ENCODE results near the gene NRP1.

NRP1 gene

DNA sequence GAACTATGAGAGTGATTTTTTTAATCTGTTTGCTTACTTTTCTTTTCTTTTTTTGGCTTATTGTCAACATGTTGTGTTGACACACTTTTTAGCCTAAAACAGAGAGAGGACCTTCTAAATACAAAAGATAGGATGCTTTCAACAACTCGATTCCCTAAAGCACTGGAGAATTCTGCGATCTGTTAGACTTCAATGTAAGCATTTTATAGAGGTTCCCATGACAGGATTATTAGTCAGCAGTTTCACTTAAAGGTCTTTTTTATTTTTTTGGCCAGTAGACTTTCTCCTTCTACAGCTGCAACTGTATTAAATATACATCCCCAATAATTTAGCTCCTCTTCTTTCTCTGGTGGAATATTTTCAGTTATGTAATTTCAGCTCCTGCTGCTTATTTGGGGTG lies 12.7 kb upstream of the NRP1 start:
- peak; percentile 77 for DNase-seq

DNA sequence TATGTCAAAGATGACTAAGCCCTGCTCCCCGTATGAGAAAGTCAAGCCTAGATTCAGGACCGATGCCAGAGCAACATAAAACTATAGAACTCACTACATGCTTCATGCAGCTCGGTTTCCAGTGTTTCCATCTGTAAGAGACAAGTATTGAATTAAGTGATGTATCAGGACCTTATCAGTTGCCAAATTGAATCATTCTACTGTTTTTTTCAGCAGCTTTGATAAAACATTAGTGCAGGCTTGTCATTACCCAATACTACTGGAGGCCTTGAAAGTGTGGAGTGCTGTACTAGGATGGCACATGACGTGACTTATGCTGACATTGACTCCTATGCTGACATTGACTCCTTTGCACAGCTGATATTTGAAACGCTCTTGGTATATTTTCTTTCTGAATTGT lies 10.8 kb upstream of the NRP1 start:
- DNase-seq, result no peak

DNA sequence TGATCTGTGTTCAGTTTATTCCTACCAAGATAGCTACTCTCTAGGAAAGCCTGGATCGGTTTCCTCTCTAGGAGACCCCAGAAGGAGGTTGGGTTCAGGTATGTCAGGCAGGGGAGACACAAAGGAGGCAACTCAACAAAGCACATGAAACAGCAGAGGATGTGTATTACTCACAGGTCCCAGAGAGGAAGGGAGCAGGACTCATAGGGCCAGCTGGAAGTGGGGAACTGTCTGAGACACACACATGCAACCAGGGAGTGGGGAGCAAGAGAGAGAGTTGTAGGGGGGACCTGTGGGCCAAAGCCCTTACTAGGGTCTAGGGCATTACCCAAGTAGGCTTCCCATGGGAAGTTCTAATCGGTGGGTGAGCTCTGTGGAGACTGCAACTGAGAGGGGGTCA lies 10.2 kb upstream of the NRP1 start:
- DNase-seq, result no peak

DNA sequence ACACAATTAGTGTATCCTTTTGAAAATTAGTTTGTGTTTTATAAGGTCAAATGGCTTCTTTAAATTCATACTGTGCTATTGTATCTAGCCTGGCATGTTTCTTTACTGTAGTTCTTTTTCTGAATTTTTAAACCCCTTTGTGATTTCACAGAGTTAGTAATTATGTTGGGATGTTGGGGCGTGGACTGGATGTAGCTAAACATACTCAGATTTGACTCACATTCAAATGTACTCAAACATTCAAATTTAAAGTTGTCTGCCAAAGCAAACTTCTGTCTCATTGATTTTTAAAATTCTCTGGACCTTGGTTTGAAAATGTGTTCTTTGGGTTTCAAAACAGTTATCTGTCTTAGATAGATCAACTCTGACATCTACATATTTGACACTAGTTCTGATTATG lies 7.2 kb upstream of the NRP1 start:
- peak; percentile 65 for DNase-seq

DNA sequence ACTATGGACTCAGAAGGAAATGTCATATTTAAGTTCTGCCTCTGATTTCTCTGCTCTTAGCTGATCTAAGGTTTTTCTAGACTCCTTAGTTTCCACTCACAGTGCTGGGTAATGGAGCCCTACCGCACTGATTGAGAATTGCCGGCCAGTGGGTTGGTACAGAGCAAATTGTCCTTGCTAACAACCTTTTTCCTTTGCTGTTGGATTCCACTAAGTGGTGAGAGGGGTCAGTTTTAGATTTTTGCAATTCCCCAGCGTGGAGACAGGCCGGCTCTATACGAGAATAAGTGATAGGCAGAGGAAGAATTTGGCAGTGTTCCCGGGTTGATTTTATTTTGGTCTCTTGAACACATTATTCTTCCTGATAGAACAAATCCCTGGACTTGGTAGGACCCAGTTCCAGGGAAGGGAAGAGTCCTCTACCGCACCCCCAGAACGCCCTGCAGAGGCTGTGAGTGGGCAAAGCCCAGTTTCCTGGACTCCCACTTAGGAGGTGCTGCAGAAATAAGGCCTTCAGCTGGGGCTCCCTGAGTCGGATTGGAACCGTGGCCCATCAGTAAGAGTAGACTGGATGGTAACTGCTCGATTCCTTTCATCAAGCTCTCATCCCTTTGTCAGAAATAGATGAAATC lies 3.0 kb upstream of the NRP1 start:
- peak; percentile 61 for DNase-seq

DNA sequence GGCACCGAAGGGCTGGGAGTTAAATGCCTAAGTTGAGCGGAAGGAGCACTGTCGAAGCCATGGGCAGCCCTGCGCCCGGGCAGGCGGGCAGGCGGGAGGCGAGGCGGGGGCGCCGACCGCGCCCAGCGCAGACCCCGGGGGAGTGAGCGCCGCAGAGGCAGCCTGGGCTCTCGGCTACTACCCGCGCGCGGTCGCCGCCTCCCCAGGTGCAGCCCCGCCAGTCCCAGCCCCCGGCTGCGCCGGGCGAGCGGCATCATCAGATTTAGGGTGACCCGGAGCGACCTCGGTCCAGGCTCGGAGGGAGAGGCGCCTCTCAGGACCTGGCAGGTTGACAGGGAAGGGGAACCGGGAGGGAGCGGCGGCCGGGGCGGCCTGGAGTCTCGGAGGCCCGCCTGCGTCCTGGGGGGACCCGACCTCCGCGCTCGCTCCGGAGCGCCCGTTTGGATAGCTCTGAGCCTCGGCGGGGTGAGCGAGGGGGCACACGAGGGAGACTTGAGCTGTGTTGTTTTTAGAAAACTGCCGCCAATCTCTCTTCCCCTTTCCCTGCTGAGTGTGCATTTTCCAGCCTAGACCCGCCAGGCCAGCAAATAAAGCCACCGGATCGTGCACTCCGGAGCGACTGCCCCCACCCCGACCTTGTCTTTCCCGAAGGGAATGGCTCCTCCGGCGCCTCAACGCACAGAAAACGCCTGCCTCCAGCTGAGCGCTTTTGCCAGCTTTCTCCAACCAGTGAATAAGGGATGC lies 2.3 kb upstream of the NRP1 start:
- peak; percentile 45 for DNase-seq

DNA sequence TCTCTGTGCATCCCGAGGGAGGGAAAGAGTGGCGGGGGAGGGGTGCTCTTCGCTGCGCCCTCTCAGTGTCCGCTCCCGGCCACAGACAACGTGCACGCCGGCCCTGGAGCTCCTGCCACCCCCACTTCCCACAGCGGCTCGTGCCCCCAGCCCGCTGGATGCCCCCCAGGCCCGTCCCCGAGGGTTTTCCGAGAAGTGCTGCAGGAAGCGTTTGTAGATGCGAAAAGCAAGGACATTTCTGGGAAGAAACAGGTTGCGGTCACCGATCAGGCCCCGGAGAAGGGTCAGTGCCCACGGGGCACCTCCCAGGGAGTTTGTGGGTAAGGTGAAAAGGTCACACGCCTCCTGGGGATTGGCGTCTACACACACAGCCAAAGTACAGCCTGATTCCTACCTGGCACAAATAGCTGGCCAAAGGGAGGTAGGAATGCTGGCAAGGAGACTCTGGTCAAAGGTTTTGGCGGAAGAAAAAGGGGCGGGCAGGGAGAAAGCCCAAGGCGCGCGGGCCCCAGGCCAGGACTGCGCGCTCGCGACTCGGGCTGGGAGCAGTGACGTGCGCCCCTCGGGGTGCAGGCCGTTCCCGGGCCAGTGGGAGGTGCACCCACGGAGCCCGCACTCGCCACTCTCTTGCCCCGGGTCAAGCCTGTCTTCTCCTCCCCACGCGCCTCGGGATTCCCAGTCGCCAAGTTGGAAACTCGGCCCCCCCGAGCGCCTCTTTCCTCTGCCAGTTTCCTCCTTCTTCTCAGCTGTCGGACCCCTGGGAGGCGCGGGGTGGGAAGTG lies 1.5 kb upstream of the NRP1 start:
- peak; percentile 81 for DNase-seq

DNA sequence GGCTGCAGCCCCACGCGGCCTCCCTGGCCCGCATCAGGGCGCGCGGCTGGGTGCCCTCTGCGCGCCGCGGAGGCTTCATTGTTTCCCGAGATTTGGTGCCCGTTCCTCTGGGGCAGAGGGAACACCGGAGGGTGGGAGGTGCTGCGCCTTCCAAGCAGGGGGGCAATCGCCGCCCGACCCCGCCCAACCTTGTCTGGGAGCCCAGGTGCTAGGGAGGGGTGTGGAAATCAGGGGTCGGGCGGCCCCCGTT lies 1.0 kb upstream of the NRP1 start:
- DNase-seq, result peak; percentile 38

DNA sequence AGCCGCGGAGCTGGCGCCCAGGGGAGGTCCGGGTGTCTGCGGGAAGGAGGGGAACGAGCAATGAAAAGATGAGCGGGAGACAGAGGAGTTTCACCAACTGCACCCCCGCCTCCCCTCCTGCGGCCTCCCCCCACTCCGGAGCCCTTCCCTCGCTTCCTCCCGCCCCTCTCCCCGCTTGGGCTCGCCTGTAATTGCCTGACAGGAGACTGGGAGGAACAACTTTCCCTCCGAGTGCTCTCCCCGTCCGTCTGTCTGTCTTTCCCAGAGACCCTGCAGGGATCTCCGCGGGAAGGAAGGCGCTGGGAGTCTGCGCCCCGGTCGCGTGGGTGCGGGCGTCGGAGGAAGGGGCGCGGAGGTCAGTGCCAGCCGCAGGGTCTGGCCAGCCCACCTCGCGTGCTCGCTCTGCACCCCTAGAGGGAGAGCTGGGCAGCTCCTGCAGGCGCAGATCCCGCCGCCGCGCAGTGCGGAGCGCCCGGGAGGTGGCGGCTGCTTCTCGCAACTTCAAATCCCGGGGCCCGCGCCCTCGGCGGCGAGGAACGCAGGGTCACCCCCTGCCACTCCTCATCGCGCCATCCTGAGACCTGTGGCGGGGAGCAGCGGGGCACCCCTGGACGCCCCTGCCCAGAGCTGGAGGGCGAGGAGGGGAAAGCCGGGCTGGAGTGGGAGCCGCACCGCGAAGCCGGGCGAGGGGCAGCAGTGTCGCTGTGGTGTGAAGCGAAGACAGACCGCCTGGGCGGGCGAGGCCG lies 511 bp upstream of the NRP1 start:
- DNase-seq, result peak; percentile 89

DNA sequence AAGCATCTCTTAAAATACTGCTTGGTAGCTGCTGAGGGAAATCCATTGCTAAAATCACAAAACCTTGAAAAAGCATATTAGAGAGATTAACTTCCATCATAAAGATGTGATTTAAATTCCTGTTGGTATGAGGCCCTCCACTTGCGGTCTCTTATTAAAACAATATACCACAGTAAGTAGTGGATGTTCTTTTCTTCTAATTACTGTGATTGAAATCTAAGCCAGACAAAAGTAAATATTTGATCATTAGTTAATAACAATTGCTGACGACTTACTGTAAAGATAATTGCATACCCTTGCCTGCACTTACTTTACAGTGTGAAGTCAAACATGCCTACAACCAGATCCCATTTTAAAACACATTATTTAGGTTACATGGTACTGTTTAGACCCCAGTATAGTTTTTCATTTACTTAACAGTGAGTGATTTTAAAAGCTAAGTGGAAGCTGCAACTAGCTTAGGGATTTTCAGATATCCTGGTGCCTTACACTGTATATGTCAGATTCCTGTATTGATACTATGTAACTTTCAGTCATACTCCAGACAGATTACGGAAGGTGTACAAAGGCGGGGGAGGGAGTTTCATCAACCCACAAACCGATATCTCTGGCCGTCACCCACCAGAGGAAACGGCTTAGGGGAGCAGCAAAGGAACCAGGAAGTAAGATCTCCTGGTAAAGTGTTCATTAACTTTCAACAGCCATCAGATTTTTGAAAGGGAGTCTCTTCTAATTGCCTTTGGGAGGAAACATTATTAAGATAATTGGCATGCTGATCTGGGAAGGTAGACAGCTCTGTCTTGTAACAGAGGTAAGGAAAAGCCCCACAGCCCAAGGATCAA lies 986 bp downstream of the NRP1 start:
- DNase-seq, result peak; percentile 41

DNA sequence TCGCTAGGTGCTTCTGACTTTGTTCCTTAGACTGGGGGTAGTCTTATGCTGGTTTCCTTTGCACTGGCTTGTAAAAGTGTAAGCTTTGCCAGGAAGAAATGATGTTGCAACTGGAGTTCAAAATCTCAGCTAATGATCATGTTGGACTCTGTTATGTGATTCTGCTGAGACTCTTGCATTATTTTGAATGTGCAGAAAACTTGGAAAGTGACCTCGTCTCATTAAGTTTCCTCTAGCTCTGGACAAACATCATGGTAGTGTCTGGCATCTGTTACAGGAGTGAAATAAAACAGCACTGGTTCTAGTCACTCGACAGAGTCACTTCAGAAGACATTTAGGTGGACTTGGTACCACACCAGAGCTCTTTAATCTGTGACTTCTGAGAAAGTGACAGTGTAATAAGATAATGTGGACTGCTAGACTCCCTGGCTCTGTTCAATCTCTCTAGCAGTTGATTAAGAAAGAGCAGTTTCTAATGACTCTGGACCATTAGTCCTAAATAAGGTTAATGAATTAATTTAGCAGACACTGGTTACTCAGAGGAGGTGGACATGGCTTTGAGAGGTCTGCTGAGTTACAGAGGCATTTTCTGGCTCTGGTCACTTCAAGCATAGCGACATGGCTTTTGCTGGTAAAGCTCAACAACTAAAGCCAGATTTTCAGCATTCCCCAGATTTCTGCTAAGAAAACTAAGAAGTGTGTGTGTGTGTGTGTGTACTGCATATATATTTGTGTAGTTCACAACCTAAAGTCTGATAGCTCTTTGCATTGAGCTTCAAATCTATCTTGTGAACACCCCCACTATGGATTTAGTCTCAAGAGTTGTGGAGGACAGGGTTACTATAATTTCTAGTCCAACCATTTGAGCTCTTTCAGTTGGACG lies 2.0 kb downstream of the NRP1 start:
- DNase-seq, result no peak

DNA sequence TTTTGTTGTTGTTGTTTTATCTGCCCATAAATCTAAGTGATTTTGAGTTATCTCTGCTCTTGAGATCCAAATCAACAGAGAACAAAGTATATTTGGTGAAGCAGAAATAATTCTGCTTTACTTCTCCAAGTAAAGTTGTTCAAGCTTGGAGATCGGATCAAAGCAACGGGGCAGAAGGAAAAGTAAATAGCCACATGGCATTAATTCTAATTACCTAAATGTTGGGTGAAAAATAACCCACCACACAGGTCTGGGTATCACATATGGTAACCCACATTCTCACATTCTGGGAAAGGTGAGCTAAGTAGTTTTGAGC lies 3.1 kb downstream of the NRP1 start:
- no peak for DNase-seq

DNA sequence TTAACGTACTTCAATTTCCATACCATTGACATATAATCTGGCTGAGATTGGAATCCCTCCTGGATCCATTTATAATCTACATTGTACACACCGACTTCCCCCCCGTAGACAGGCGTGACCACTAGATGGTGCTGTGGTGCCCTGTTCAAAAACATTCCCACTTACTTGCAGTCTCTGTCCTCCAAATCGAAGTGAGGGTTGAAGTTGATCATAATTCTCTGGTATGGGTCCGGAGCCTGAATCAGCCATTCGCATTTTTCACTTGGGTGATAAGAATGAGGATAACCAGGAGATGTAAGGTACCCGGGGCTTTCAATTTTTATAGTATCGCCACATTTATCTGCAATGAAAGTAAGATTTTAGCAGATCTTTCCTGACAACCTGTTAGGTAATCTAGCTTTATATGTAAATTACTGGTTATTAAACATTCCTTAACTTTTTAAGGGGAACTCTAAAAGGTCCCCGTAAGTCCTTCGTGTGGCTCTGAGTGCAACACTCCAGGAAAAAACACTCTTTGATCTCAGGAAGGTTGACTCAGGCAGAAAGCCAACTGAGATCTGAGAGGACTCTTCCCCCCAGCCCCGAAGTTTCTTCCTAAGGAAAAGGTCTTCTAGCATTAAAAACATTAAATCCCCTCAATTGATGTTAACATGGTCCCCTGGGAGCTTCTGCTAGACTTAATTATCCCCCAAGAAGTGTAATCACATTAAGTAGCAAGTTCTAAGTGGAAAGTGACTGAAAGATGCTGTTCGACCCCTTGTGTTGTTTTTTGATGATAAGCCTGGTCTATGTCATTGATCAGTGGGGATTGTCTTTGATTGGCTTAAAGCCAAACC lies 3.7 kb downstream of the NRP1 start:
- peak; percentile 77 for DNase-seq

DNA sequence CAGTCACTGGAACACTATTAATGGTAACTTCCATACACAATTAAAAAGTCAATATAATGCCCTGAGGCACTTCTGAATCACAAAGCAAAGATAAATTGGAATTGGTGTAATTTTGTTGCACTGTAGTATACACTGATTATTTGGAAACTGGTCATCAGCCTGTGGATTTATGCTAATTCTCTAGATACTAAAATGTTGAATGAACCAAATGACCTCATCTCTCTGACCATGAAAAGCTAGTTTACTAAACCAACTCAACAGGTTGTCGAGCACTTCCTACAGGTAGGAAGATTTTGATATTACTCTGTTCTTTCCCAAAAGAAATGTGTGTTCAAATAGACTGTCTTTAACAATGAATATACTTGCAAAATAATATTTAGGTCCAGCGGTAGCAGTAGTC lies 5.3 kb downstream of the NRP1 start:
- no peak for DNase-seq

DNA sequence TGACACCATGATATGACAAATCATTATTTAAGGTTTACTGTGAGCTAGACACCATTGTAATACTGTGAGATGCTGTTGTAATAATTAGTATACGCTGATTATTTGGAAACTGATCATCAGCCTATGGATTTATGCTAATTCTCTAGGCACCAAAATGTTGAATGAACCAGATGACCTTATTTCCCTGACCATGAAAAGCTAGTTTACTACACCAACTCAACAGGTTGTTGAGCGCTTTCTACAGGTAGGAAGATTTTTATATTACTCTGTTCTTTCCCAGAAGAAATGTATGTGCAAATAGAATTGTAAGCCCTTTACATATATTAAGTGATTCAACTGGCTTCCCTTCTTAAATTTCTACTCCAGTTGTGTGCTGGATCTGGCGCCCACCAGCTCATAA lies 6.2 kb downstream of the NRP1 start:
- no peak for DNase-seq

DNA sequence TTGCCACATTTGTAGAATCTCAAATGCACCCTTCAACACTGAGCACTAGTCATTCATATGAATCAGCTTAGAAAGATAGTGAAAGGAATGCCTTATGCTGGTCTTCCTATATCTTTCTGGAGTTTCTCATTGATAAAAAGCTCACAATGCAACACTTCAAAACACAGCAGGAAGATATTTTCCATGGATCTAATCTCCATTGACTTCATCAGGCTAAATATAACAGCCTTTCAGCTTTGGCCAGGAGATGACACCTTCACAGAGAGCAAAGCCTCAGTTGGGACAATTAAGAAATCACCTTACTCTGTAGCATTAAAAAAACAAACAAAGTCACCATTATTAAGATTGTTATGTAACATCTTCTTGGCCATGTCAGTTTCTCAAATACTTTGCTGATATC lies 6.7 kb downstream of the NRP1 start:
- no peak for DNase-seq

DNA sequence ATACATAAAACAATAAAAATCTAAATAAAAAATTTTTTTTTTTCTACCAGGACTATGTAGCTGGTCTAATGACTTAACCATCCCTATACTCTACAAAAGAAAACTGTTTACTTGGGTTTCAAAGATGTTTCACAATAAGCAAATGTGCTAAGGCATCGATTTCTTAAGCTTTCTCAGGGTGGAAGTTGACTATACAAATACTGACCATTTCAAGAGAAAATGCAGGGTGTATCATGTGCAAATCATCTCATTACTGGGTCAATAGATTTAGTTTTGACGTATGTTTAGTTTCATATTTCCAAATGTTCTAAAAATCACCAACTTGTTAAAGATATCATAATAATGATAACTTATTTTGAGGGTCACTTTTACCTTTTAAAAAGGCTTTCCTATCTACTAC lies 7.5 kb downstream of the NRP1 start:
- no peak for DNase-seq

DNA sequence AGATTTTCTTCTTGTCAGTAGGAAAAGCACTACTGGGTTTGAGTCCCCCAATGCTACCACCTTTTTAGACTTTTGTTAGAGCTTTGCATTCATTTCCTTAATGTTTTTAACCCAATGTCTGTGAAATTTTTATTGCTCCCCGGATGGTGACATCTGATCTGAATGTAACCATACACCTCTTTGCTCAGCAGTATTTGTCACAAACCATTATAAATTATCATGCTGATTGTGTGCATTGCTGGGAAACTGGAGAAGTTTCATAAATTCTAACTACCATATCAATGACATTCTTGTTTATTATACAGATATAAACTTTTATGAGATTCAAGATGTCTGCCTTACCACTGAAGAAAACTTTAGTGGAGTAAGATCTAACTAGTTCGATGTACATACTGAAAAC lies 8.5 kb downstream of the NRP1 start:
- no peak for DNase-seq

DNA sequence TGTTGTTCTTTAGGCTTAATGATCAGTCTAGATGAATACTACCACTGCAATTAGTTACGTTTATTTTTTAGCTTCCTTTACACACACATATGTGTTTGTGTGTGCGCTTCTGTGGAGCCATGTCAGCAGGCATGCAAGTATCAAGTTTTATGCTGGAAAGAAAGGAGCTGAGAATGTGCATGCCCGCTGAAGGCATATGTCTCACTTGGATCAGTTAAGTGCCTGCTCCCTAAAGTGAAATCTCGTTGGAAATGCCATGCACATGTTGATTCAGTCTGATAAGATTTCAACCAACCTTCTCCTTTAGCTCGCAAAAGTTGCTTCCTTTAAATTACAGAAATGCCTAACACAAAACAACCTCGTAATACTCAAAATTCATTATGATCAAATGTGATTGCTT lies 10.7 kb downstream of the NRP1 start:
- no peak for DNase-seq

DNA sequence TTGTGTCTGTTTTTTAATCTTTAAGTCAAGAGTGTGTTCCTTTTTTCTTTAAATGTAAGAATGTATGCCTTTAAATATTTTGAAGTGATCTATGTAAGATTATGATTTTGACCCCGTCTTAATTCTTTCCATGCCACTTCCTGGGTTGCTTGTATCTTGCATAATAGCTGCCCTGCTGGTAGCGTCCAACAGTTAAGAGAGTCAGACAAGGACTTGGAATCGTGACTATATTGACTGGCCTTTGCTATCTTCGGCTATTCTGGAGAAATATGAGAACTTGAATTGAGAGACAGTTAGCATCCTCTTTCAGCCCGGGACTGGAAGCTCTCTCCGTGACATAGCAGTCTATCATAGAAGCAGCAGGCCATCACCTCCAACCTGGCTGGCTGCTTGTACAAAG lies 13.0 kb downstream of the NRP1 start:
- DNase-seq, result no peak

DNA sequence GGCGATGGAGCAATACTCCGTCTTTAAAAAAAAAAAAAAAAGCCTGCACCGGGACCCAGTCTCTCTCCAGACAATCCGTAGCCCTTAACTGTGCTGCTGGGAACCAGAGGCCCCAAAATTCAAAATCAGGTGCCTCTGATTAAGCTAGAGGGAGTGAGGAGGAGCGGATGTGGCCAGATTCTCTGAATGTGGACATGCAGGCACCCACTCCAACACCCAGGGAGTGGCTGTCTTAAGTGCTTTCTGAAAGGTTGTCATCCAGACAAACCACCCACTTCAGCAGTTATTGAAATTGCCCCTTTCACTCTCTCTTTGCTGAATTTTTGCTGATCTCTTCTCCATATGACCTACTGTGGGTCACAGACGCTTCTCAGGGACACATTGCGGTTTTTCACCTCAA lies 14.2 kb downstream of the NRP1 start:
- no peak for DNase-seq

Data from HCEC 1CT (cell line).